HepG2 (cell line): ENCODE data around the gene RNF4. TPM values are rescaled to one million over a fixed set of nuclear protein-coding genes. Genes with fewer than 3 reads are reported as not detected.

Experiments used
- ATAC-seq: fragments of 200-7000 bp; cut with Tn5 transposase; 3 replicates; pipeline ENCODE4 v1.9.1; 2020; ENCODE audit warnings: mild to moderate bottlenecking, moderate library complexity
- BruUV-seq: library from RNA; stranded (reverse); fragments of 400-500 nt; replicated peaks from 2 replicates; lab custom pipeline; 2021; lab: Mats Ljungman, UMichigan
- CTCF ChIA-PET: fragments of 300-600 bp; formaldehyde crosslinking; extraction: SDS; loops from one replicate; lab custom pipeline; 2021; ENCODE audit warnings: low total read pairs, inconsistent platforms, low intra/inter-chr PET ratio; lab: Yijun Ruan, JAX
- POLR2A ChIA-PET: fragments of 350-600 bp; sonication (Branson Sonifier 250); formaldehyde crosslinking; loops from one replicate; lab custom pipeline; 2020; ENCODE audit warnings: antibody characterized with exemption, inconsistent platforms; lab: Yijun Ruan, JAX
- DNase-seq: peaks from one replicate; pipeline ENCODE4 v3.0.0-alpha.2; 2015; ENCODE audit warnings: low spot score
- FAIRE-seq: peaks from 3 replicates; lab custom pipeline; 2011; peaks lifted over from hg19 to GRCh38; lab: Jason Lieb, UNC
- H2AFZ ChIP-seq: one replicate; pipeline ENCODE4 v1.6.1; 2011; ENCODE audit warnings: low read length, inconsistent platforms
- H3K27ac ChIP-seq: fragments of 300-600 bp; 3 replicates; pipeline ENCODE4 v1.8.0; 2011; ENCODE audit warnings: mixed run types, mild to moderate bottlenecking, mixed read lengths, low read length, inconsistent platforms; ENCODE audit not compliant: insufficient read depth; ENCODE audit errors: extremely low read length
- H3K27me3 ChIP-seq, 2 experiments: fragments of 200-600 bp in 1 of 2; 2 replicates in 1 of 2; 3 replicates in 1 of 2; pipeline versions ENCODE4 v1.6.0 to v1.8.0; 2011; ENCODE audit warnings: low read length in 2 of 2, mild to moderate bottlenecking in 2 of 2, moderate library complexity in 2 of 2, inconsistent platforms in 1 of 2; ENCODE audit not compliant: insufficient read depth in 2 of 2, control insufficient read depth in 1 of 2
- H3K36me3 ChIP-seq, 2 experiments: fragments of 200-600 bp in 1 of 2; replicated peaks in 1 of 2; 2 replicates in 1 of 2; 3 replicates in 1 of 2; pipeline versions ENCODE4 v1.5.1 to v1.8.0; 2011; ENCODE audit warnings: low read length in 2 of 2, inconsistent platforms in 1 of 2; ENCODE audit not compliant: insufficient read depth in 2 of 2, control insufficient read depth in 1 of 2
- H3K4me1 ChIP-seq: 2 replicates; pipeline ENCODE4 v1.5.1; 2012; ENCODE audit warnings: low read length, inconsistent platforms; ENCODE audit not compliant: insufficient read depth
- H3K4me2 ChIP-seq: 2 replicates; pipeline ENCODE4 v1.6.0; 2011; ENCODE audit warnings: low read depth, low read length, inconsistent platforms
- H3K4me3 ChIP-seq, 3 experiments: fragments of 200-600 bp in 1 of 3; sonication (generic), shearing (Covaris generic) in 1 of 3; replicated peaks in 1 of 3; 2 replicates each; pipeline ENCODE4 v1.5.1; 2011 to 2016; ENCODE audit warnings: low read length in 3 of 3, inconsistent platforms in 2 of 3, low read depth in 2 of 3, mild to moderate bottlenecking in 2 of 3, control low read depth in 1 of 3, mixed read lengths in 1 of 3; ENCODE audit not compliant: insufficient read depth in 1 of 3
- H3K79me2 ChIP-seq: one replicate; pipeline ENCODE4 v1.6.1; 2011; ENCODE audit warnings: low read length, inconsistent platforms; ENCODE audit not compliant: insufficient read depth
- H3K9ac ChIP-seq: 2 replicates; pipeline ENCODE4 v1.6.0; 2011; ENCODE audit warnings: mild to moderate bottlenecking, low read depth, low read length, inconsistent platforms; ENCODE audit not compliant: insufficient read depth
- H3K9me3 ChIP-seq: 2 replicates; pipeline ENCODE4 v1.5.1; 2012; ENCODE audit warnings: mild to moderate bottlenecking, low read length
- H4K20me1 ChIP-seq: 2 replicates; pipeline ENCODE4 v1.6.0; 2011; ENCODE audit warnings: inconsistent platforms, mild to moderate bottlenecking, low read length, moderate library complexity; ENCODE audit not compliant: insufficient read depth
- CREB3 ChIP-seq: sonication (generic); formaldehyde crosslinking; IDR thresholded peaks from 2 replicates; pipeline ENCODE4 v1.5.0; 2020; ENCODE audit warnings: missing genetic modification reagents
- EEA1 ChIP-seq: sonication (generic); formaldehyde crosslinking; IDR thresholded peaks from 2 replicates; pipeline ENCODE4 v1.5.1; 2020; ENCODE audit warnings: mild to moderate bottlenecking, missing genetic modification reagents, borderline replicate concordance
- GLI4 ChIP-seq: sonication (generic); formaldehyde crosslinking; IDR thresholded peaks from 2 replicates; pipeline ENCODE4 v1.5.1; 2020; ENCODE audit warnings: missing genetic modification reagents, mild to moderate bottlenecking, moderate library complexity, borderline replicate concordance
- HOXA3 ChIP-seq: sonication (generic); formaldehyde crosslinking; IDR thresholded peaks from 2 replicates; pipeline ENCODE4 v1.5.0; 2020; ENCODE audit warnings: missing genetic modification reagents
- ISX ChIP-seq: sonication (generic); formaldehyde crosslinking; conservative IDR thresholded peaks from 2 replicates; pipeline ENCODE4 v1.5.0; 2020; ENCODE audit warnings: missing genetic modification reagents
- JUNB ChIP-seq: sonication (generic); formaldehyde crosslinking; IDR thresholded peaks from 2 replicates; pipeline ENCODE4 v1.8.0; 2022; ENCODE audit warnings: missing genetic modification reagents, mild to moderate bottlenecking, borderline replicate concordance
- MEF2D ChIP-seq: sonication (generic); formaldehyde crosslinking; IDR thresholded peaks from 2 replicates; pipeline ENCODE4 v1.5.1; 2020; ENCODE audit warnings: mild to moderate bottlenecking, missing genetic modification reagents
- MIER3 ChIP-seq: IDR thresholded peaks from 2 replicates; pipeline ENCODE4 v1.6.1; 2016; ENCODE audit warnings: missing compliant biosample characterization, borderline replicate concordance
- MXD3 ChIP-seq: IDR thresholded peaks from 2 replicates; pipeline ENCODE4 v1.6.1; 2016; ENCODE audit warnings: mild to moderate bottlenecking, missing biosample characterization, missing genetic modification reagents
- MYPOP ChIP-seq: sonication (generic); formaldehyde crosslinking; IDR thresholded peaks from 2 replicates; pipeline ENCODE4 v1.8.1; 2023; ENCODE audit warnings: mild to moderate bottlenecking, moderate library complexity, missing genetic modification reagents
- POLR2AphosphoS5 ChIP-seq: IDR thresholded peaks from 2 replicates; pipeline ENCODE4 v1.6.1; 2012; ENCODE audit warnings: low read depth, low read length
- RORA ChIP-seq: sonication (generic); formaldehyde crosslinking; IDR thresholded peaks from 2 replicates; pipeline ENCODE4 v1.5.0; 2020; ENCODE audit warnings: mild to moderate bottlenecking, missing genetic modification reagents, moderate library complexity
- SMAD9 ChIP-seq: sonication (generic); formaldehyde crosslinking; IDR thresholded peaks from 2 replicates; pipeline ENCODE4 v1.5.1; 2020; ENCODE audit warnings: mild to moderate bottlenecking, missing genetic modification reagents
- ZBTB34 ChIP-seq: sonication (generic); formaldehyde crosslinking; IDR thresholded peaks from 2 replicates; pipeline ENCODE4 v1.8.0; 2022; ENCODE audit warnings: mild to moderate bottlenecking, missing genetic modification reagents
- ZFY ChIP-seq: sonication (generic); formaldehyde crosslinking; IDR thresholded peaks from 2 replicates; pipeline ENCODE4 v1.4.0; 2020; ENCODE audit warnings: missing genetic modification reagents
- ZNF207 ChIP-seq: fragments of 450-650 bp; IDR thresholded peaks from 2 replicates; pipeline ENCODE4 v1.6.1; 2016; ENCODE audit warnings: antibody characterized with exemption, borderline replicate concordance
- ZNF251 ChIP-seq: sonication (generic); formaldehyde crosslinking; IDR thresholded peaks from 2 replicates; pipeline ENCODE4 v1.9.0; 2021; ENCODE audit warnings: mild to moderate bottlenecking, missing genetic modification reagents
- ZNF292 ChIP-seq: sonication (generic); formaldehyde crosslinking; IDR thresholded peaks from 2 replicates; pipeline ENCODE4 v1.8.1; 2022; ENCODE audit warnings: mild to moderate bottlenecking, low read depth, missing genetic modification reagents, borderline replicate concordance
- ZNF652 ChIP-seq: IDR thresholded peaks from 2 replicates; pipeline ENCODE4 v1.6.1; 2016; ENCODE audit warnings: low read depth, borderline replicate concordance
- WGBS: methylation state at CpG from one replicate; pipeline ENCODE4 v1.1.6; 2017; ENCODE audit warnings: low lambda C conversion rate; 5-methylcytosine and 5-hydroxymethylcytosine counted together
- in situ Hi-C: cut with HindIII; loops from 2 replicates; pipeline ENCODE4 v1.10.0; 2017; ENCODE audit warnings: low pct_unique_long_range_greater_than_20kb; ENCODE audit not compliant: extremely low pct_ligation_motif_present
- intact Hi-C: fragments of 100-400 bp; cut with micrococcal nuclease; formaldehyde crosslinking; loops from one replicate; pipeline ENCODE4 v1.10.0; 2022; ENCODE audit not compliant: unreplicated experiment
- polyA plus RNA-seq, 8 experiments: library from polyadenylated mRNA; depleted of rRNA in 3 of 8; stranded (reverse) in 7 of 8; unstranded in 1 of 8; fragments of >200 nt; fragmentation: Illumina TruSeq in 4 of 8; extraction: Trizol in 4 of 8; gene quantifications; 2 replicates each; pipeline versions ENCODE4 v1.2.1 to v1.2.3, GENCODE V29; 2011 to 2016; ENCODE audit warnings: low read depth in 4 of 8, missing spikeins in 1 of 8, mixed read lengths in 1 of 8; ENCODE audit not compliant: insufficient read depth in 1 of 8
- total RNA-seq, 5 experiments: library from RNA; depleted of rRNA; stranded (reverse); fragments of >200 nt; fragmentation: Illumina TruSeq; extraction: Trizol; gene quantifications; 2 replicates each; pipeline ENCODE4 v1.2.3, GENCODE V29; 2016; ENCODE audit warnings: low read depth in 1 of 5

RNF4 gene
- total and polyA plus RNA-seq, 2 of the 13 experiments (the other 11 are each of a cell fraction or from before 2014, with no cell fraction given): 38.1 to 45.1 TPM

- H3K79me2 ChIP-seq: peaks cover 4% of the 10 kb centered on the region
Measured at GRCh38 chr4:2511645-2512131, 42.8 kb downstream of the RNF4 start.

More at GRCh38 chr4:2511645-2512131, 42.8 kb downstream of the RNF4 start:
- Histone ChIP-seq H3K9ac (no peak overlapping the region), H3K27me3 (no peaks in the 10 kb centered on the region), H3K4me1 (no peaks in the 10 kb centered on the region), H2AFZ (no peak overlapping the region), H3K27ac (no peak overlapping the region), H3K4me3 (no peak overlapping the region), H4K20me1 (peaks cover 4% of the 10 kb centered on the region; the same call in 1 of the 2 replicates), H3K36me3 (peaks cover 44 to 68% of the 10 kb centered on the region in 2 experiments), H3K9me3 (no peaks in the 10 kb centered on the region), H3K4me2 (no peak overlapping the region)
- DNase-seq (no peak), FAIRE-seq (no peak), ATAC-seq (no peak)
- BruUV-seq: no TSS peak
- WGBS: 86% methylated on average over 8 of the region's 9 CpGs
- TF ChIP-seq MXD3 (CRISPR knock-in tag) (no peak), CREB3 (CRISPR knock-in tag) (no peak), ZBTB34 (CRISPR knock-in tag) (no peak), SMAD9 (CRISPR knock-in tag) (no peak), MEF2D (CRISPR knock-in tag) (no peak), MIER3 (CRISPR knock-in tag) (no peak), EEA1 (no peak), MYPOP (CRISPR knock-in tag) (no peak), ZNF251 (CRISPR knock-in tag) (no peak), HOXA3 (CRISPR knock-in tag) (no peak), ISX (CRISPR knock-in tag) (no peak), POLR2AphosphoS5 (no peak), ZNF207 (no peak), JUNB (CRISPR knock-in tag) (no peak), GLI4 (CRISPR knock-in tag) (no peak), ZNF292 (CRISPR knock-in tag) (no peak), ZFY (no peak), ZNF652 (CRISPR knock-in tag) (no peak), RORA (CRISPR knock-in tag) (no peak)
- ChIA-PET POLR2A (no interaction called here), CTCF (no interaction called here)
- in situ Hi-C loops (no loop called here), intact Hi-C loops (no loop called here)
